H1 (cell line): ENCODE results near the gene CACNA2D3. TPM values are rescaled to one million over a fixed set of nuclear protein-coding genes. Genes with fewer than 3 reads are reported as not detected.
A peak's percentile ranks its signal among the peaks of the same experiment; 100 is the strongest.

ENCODE experiments used
- CTCF ChIA-PET: fragments of 300-600 bp; sonication (Branson Sonifier 250); formaldehyde crosslinking; loops from one replicate; lab custom pipeline; 2021; ENCODE audit not compliant: partially characterized antibody; lab: Charles Lee
- POLR2A ChIA-PET: fragments of 300-600 bp; sonication (Branson Sonifier 250); formaldehyde crosslinking; loops from one replicate; lab custom pipeline; 2021; ENCODE audit warnings: inconsistent platforms; ENCODE audit not compliant: partially characterized antibody; lab: Charles Lee
- DNase-seq, 2 experiments: peaks; one replicate each; pipeline versions ENCODE4 v3.0.0 to v3.0.0-alpha.2; 2010 to 2022; ENCODE audit warnings: low spot score in 2 of 2, low read depth in 1 of 2, mixed read lengths in 1 of 2
- FAIRE-seq: peaks from 2 replicates; lab custom pipeline; 2011; peaks lifted over from hg19 to GRCh38; lab: Jason Lieb, UNC
- H2AFZ ChIP-seq: 2 replicates; pipeline ENCODE4 v1.8.1; 2012; ENCODE audit warnings: low read length, inconsistent platforms
- H2AK5ac ChIP-seq: 2 replicates; pipeline ENCODE4 v1.6.1; 2013; ENCODE audit warnings: low read depth, low read length
- H2BK120ac ChIP-seq: replicated peaks from 2 replicates; pipeline ENCODE3; 2013; ENCODE audit warnings: low read depth, low read length, inconsistent platforms
- H2BK12ac ChIP-seq: 2 replicates; pipeline ENCODE4 v1.6.1; 2013; ENCODE audit warnings: low read depth, low read length
- H2BK15ac ChIP-seq: 2 replicates; pipeline ENCODE4 v1.6.1; 2013; ENCODE audit warnings: low read length
- H2BK20ac ChIP-seq: 2 replicates; pipeline ENCODE4 v1.6.1; 2013; ENCODE audit warnings: low read length
- H2BK5ac ChIP-seq: 2 replicates; pipeline ENCODE4 v1.6.1; 2013; ENCODE audit warnings: low read depth, low read length
- H3K14ac ChIP-seq: 2 replicates; pipeline ENCODE4 v1.6.1; 2013; ENCODE audit warnings: inconsistent platforms; ENCODE audit not compliant: insufficient read length
- H3K18ac ChIP-seq: 2 replicates; pipeline ENCODE4 v1.6.1; 2013; ENCODE audit warnings: low read length; ENCODE audit errors: extremely low read depth
- H3K23ac ChIP-seq: 2 replicates; pipeline ENCODE4 v1.6.1; 2013; ENCODE audit warnings: inconsistent platforms; ENCODE audit not compliant: insufficient read length
- H3K23me2 ChIP-seq: 2 replicates; pipeline ENCODE4 v1.6.1; 2013; ENCODE audit warnings: low read depth, low read length
- H3K27ac ChIP-seq: 2 replicates; pipeline ENCODE4 v1.6.1; 2011; ENCODE audit warnings: low read depth, low read length, inconsistent platforms
- H3K27me3 ChIP-seq, 4 experiments: replicated peaks in 1 of 4; 1 replicate in 1 of 4; 2 replicates in 3 of 4; pipeline versions ENCODE4 v1.6.1 to v1.8.1; 2011 to 2013; ENCODE audit warnings: low read length in 3 of 4, mild to moderate bottlenecking in 3 of 4, inconsistent platforms in 2 of 4, mixed read lengths in 2 of 4, moderate library complexity in 1 of 4; ENCODE audit not compliant: control insufficient read depth in 3 of 4, insufficient read depth in 3 of 4; ENCODE audit errors: extremely low read depth in 1 of 4
- H3K36me3 ChIP-seq, 4 experiments: 2 replicates each; pipeline versions ENCODE4 v1.6.1 to v1.8.1; 2011 to 2013; ENCODE audit warnings: mild to moderate bottlenecking in 4 of 4, low read length in 3 of 4, moderate library complexity in 2 of 4, control low read depth in 1 of 4, inconsistent platforms in 1 of 4; ENCODE audit not compliant: insufficient read depth in 4 of 4, control insufficient read depth in 2 of 4
- H3K4ac ChIP-seq: replicated peaks from 2 replicates; pipeline ENCODE3; 2013; ENCODE audit warnings: low read length, low read depth, mixed read lengths, inconsistent platforms; ENCODE audit not compliant: insufficient read length
- H3K4me1 ChIP-seq, 4 experiments: replicated peaks in 1 of 4; 1 replicate in 1 of 4; 2 replicates in 3 of 4; pipeline versions ENCODE4 v1.6.1 to v1.8.1; 2011 to 2013; ENCODE audit warnings: low read length in 3 of 4, inconsistent platforms in 2 of 4, mixed read lengths in 1 of 4; ENCODE audit not compliant: insufficient read depth in 4 of 4, control insufficient read depth in 3 of 4
- H3K4me2 ChIP-seq, 2 experiments: 2 replicates each; pipeline versions ENCODE4 v1.6.1 to v1.8.1; 2011 to 2013; ENCODE audit warnings: low read depth in 2 of 2, low read length in 2 of 2, control low read depth in 1 of 2, inconsistent platforms in 1 of 2, mild to moderate bottlenecking in 1 of 2; ENCODE audit not compliant: insufficient read depth in 1 of 2
- H3K4me3 ChIP-seq, 4 experiments: fragments of 200-600, 300-600 bp in 1 of 4; sonication (generic), shearing (Covaris generic), sonication (Bioruptor Twin) in 1 of 4; 2 replicates each; pipeline versions ENCODE4 v1.5.1 to v1.8.1; 2011 to 2016; ENCODE audit warnings: low read length in 4 of 4, low read depth in 3 of 4, control low read depth in 2 of 4, inconsistent platforms in 2 of 4, mild to moderate bottlenecking in 2 of 4, mixed read lengths in 1 of 4, moderate library complexity in 1 of 4; ENCODE audit not compliant: insufficient read depth in 2 of 4; ENCODE audit errors: extremely low read depth in 1 of 4
- H3K56ac ChIP-seq: replicated peaks from 2 replicates; pipeline ENCODE3; 2013; ENCODE audit warnings: low read depth, mild to moderate bottlenecking, mixed read lengths, low read length, inconsistent platforms; ENCODE audit not compliant: insufficient read length
- H3K79me1 ChIP-seq: 2 replicates; pipeline ENCODE4 v1.6.1; 2013; ENCODE audit warnings: low read depth, low read length, control low read depth
- H3K79me2 ChIP-seq, 2 experiments: 2 replicates each; pipeline versions ENCODE4 v1.6.1 to v1.8.1; 2012 to 2013; ENCODE audit warnings: low read length in 2 of 2, mild to moderate bottlenecking in 2 of 2, inconsistent platforms in 1 of 2; ENCODE audit not compliant: insufficient read depth in 2 of 2, control insufficient read depth in 1 of 2
- H3K9ac ChIP-seq, 4 experiments: replicated peaks in 1 of 4; 1 replicate in 1 of 4; 2 replicates in 3 of 4; pipeline versions ENCODE4 v1.6.1 to v1.8.1; 2011 to 2013; ENCODE audit warnings: low read depth in 3 of 4, low read length in 3 of 4, control low read depth in 2 of 4, mild to moderate bottlenecking in 2 of 4, moderate library complexity in 2 of 4, inconsistent platforms in 1 of 4; ENCODE audit errors: extremely low read depth in 1 of 4
- H3K9me3 ChIP-seq, 2 experiments: 2 replicates each; pipeline versions ENCODE4 v1.6.1 to v1.8.1; 2012 to 2013; ENCODE audit warnings: mild to moderate bottlenecking in 2 of 2, moderate library complexity in 2 of 2, control low read depth in 1 of 2, inconsistent platforms in 1 of 2, low read depth in 1 of 2, low read length in 1 of 2, mixed read lengths in 1 of 2; ENCODE audit not compliant: insufficient read depth in 2 of 2
- H4K20me1 ChIP-seq, 2 experiments: replicated peaks in 1 of 2; 2 replicates each; pipeline versions ENCODE3 to v1.8.1; 2011 to 2013; ENCODE audit warnings: inconsistent platforms in 2 of 2, low read length in 2 of 2, mild to moderate bottlenecking in 1 of 2; ENCODE audit not compliant: insufficient read depth in 2 of 2, control insufficient read depth in 1 of 2
- H4K5ac ChIP-seq: 2 replicates; pipeline ENCODE4 v1.6.1; 2013; ENCODE audit warnings: low read length, low read depth, mixed read lengths, inconsistent platforms; ENCODE audit not compliant: insufficient read length
- H4K8ac ChIP-seq: 2 replicates; pipeline ENCODE4 v1.8.0; 2013; ENCODE audit warnings: mild to moderate bottlenecking, moderate library complexity, low read length, inconsistent platforms; ENCODE audit not compliant: insufficient read depth; ENCODE audit errors: extremely low read depth
- H4K91ac ChIP-seq: replicated peaks from 2 replicates; pipeline ENCODE3; 2013; ENCODE audit warnings: low read length, mixed read lengths, inconsistent platforms; ENCODE audit not compliant: insufficient read length
- CTBP2 ChIP-seq: IDR thresholded peaks from 2 replicates; pipeline ENCODE4 v1.7.0; 2011; ENCODE audit warnings: borderline replicate concordance, mild to moderate bottlenecking, moderate library complexity, mixed read lengths, low read length; ENCODE audit not compliant: insufficient read depth, insufficient read length
- EGR1 ChIP-seq: IDR thresholded peaks from 2 replicates; pipeline ENCODE4 v1.6.1; 2011; ENCODE audit warnings: low read depth, low read length, borderline replicate concordance
- FOSL1 ChIP-seq: IDR thresholded peaks from 2 replicates; pipeline ENCODE4 v1.6.1; 2011; ENCODE audit warnings: mild to moderate bottlenecking, low read depth, low read length, moderate library complexity; ENCODE audit not compliant: insufficient read depth
- HDAC6 ChIP-seq: IDR thresholded peaks from one replicate; pipeline ENCODE4 v1.7.1; 2012; ENCODE audit warnings: low read depth, mild to moderate bottlenecking, inconsistent platforms, low read length, moderate library complexity
- KDM4A ChIP-seq: IDR thresholded peaks from one replicate; pipeline ENCODE4 v1.7.1; 2012; ENCODE audit warnings: low read depth, mild to moderate bottlenecking, moderate library complexity, low read length, inconsistent platforms; ENCODE audit not compliant: severe bottlenecking
- POLR2A ChIP-seq, 2 experiments: IDR thresholded peaks; 1 replicate in 1 of 2; 2 replicates in 1 of 2; pipeline ENCODE4 v1.6.1; 2011; ENCODE audit warnings: low read depth in 2 of 2, low read length in 2 of 2, mild to moderate bottlenecking in 2 of 2; ENCODE audit errors: control extremely low read depth in 1 of 2
- RAD21 ChIP-seq, 2 experiments: IDR thresholded peaks in 1 of 2; conservative IDR thresholded peaks in 1 of 2; 2 replicates each; pipeline ENCODE4 v1.6.1; 2011; ENCODE audit warnings: low read depth in 2 of 2, low read length in 2 of 2, improper control_type of control experiment in 1 of 2, inconsistent platforms in 1 of 2, mild to moderate bottlenecking in 1 of 2, moderate library complexity in 1 of 2
- RBBP5 ChIP-seq: IDR thresholded peaks from 2 replicates; pipeline ENCODE4 v1.7.1; 2012; ENCODE audit warnings: low read depth, mild to moderate bottlenecking, inconsistent platforms, low read length, moderate library complexity, borderline replicate concordance
- SIRT6 ChIP-seq: IDR thresholded peaks from one replicate; pipeline ENCODE4 v1.7.1; 2012; ENCODE audit warnings: low read length, inconsistent platforms
- TAF1 ChIP-seq: IDR thresholded peaks from 2 replicates; pipeline ENCODE4 v1.6.1; 2011; ENCODE audit warnings: mild to moderate bottlenecking, low read depth, low read length
- ZNF274 ChIP-seq: IDR thresholded peaks from 2 replicates; pipeline ENCODE4 v1.7.0; 2012; ENCODE audit warnings: low read length, borderline replicate concordance; ENCODE audit errors: extremely low read depth
- WGBS, 2 experiments: shearing (Covaris generic) in 1 of 2; methylation state at CpG; one replicate each; pipeline versions ENCODE4 v1.1.6 to v1.1.7; 2013 to 2015; ENCODE audit warnings: low lambda C conversion rate in 2 of 2, mixed read lengths in 2 of 2, inconsistent platforms in 1 of 2, low coverage in 1 of 2, missing lambda C conversion rate in 1 of 2; ENCODE audit not compliant: insufficient replicate concordance in 2 of 2, insufficient coverage in 1 of 2, insufficient read length in 1 of 2; ENCODE audit errors: extremely low coverage in 1 of 2, missing lambda C conversion rate in 1 of 2; 5-methylcytosine and 5-hydroxymethylcytosine counted together
- polyA plus RNA-seq, 7 experiments: library from polyadenylated mRNA; depleted of rRNA in 3 of 7; stranded (reverse) in 5 of 7; unstranded in 2 of 7; fragments of >200 nt in 5 of 7; fragments of 200-250 nt in 2 of 7; gene quantifications; 1 replicate in 5 of 7; 2 replicates in 1 of 7; 4 replicates in 1 of 7; pipeline versions ENCODE4 v1.2.1 to v1.2.3, GENCODE V29; 2011 to 2013; ENCODE audit warnings: missing spikeins in 2 of 7, mixed read lengths in 2 of 7
- total RNA-seq: library from RNA; stranded (reverse); fragmentation: NEBNext Ultra II Directional; extraction: Animal tissue kit (Norgen Biotek cat#: 25700); gene quantifications from 2 replicates; pipeline ENCODE4 v1.2.1, GENCODE V29; 2021

Gene CACNA2D3
- total and polyA plus RNA-seq, 2 of the 8 experiments (the other 6 are each of a cell fraction or from before 2014, with no cell fraction given): 1.5 to 1.8 TPM

GRCh38 chr3:54844211-54844610, 721.9 kb downstream of the CACNA2D3 start:
- no peaks in the 10 kb centered on the region for H4K20me1 ChIP-seq
- H4K91ac ChIP-seq: no peak overlapping the region
- no peak overlapping the region for H4K5ac ChIP-seq
- no peak overlapping the region for H3K18ac ChIP-seq
- no peak for DNase-seq
- 94% methylated on average over 5 of the region's 5 CpGs; no CpG with 5 or more reads in 1 of the 2 experiments for WGBS, 2 experiments
- H2AFZ ChIP-seq: no peak overlapping the region
- no peak overlapping the region for H2BK15ac ChIP-seq
- no peak overlapping the region for H3K14ac ChIP-seq
- H2AK5ac ChIP-seq: no peak overlapping the region
- H3K27me3 ChIP-seq: no peaks in the 10 kb centered on the region
- H2BK120ac ChIP-seq: no peak overlapping the region
- H3K56ac ChIP-seq: no peak overlapping the region
- H2BK5ac ChIP-seq: peak overlapping the region; percentile 54; the same call in 1 of the 2 replicates
- FAIRE-seq: peak; percentile 13
- H2BK20ac ChIP-seq: no peak overlapping the region
- TF ChIP-seq TAF1 (no peak), CTBP2 (no peak), RAD21 (IDR thresholded peaks at IDR 0.05 in 1 of 2, conservative IDR thresholded peaks at IDR 0.05 in 1 of 2; ENCODE audit: low read depth in 2 of 2, low read length in 2 of 2) (no peak), KDM4A (no peak), RBBP5 (no peak), FOSL1 (no peak), POLR2A (IDR thresholded peaks at IDR 0.05; ENCODE audit: control extremely low read depth in 1 of 2, low read depth in 2 of 2, low read length in 2 of 2) (no peak), EGR1 (no peak), ZNF274 (no peak), HDAC6 (no peak), SIRT6 (no peak)
- TF ChIP-seq, all 59 proteins: peak for 0
- H3K27ac ChIP-seq: no peak overlapping the region
- H3K9ac ChIP-seq: no peak overlapping the region
- no peak overlapping the region for H3K4me3 ChIP-seq
- H4K8ac ChIP-seq: no peak overlapping the region
- H3K79me1 ChIP-seq: no peaks in the 10 kb centered on the region; the same call in 1 of the 2 replicates
- no peaks in the 10 kb centered on the region for H3K9me3 ChIP-seq
- H3K4me1 ChIP-seq: no peaks in the 10 kb centered on the region
- no peaks in the 10 kb centered on the region for H3K79me2 ChIP-seq
- ChIA-PET CTCF (interaction anchor here (1.6 to 8.7 kb wide), 2 partner anchors 9 to 13 kb away, joined by 5 to 70 read pairs; no protein-coding TSS in a partner anchor), POLR2A (no interaction called here)
- no peak overlapping the region for H2BK12ac ChIP-seq
- H3K4me2 ChIP-seq: no peak overlapping the region
- H3K4ac ChIP-seq: no peak overlapping the region
- no peaks in the 10 kb centered on the region for H3K36me3 ChIP-seq
- H3K23ac ChIP-seq: no peak overlapping the region
- H3K23me2 ChIP-seq: no peaks in the 10 kb centered on the region
